Endothelial cell of umbilical vein (primary cell): ENCODE data around the gene PRKCB. TPM values are rescaled to one million over a fixed set of nuclear protein-coding genes. Genes with fewer than 3 reads are reported as not detected.

Source experiments
- BruUV-seq: library from RNA; stranded (reverse); fragments of 400-500 nt; replicated peaks from 2 replicates; lab custom pipeline; 2021; lab: Mats Ljungman, UMichigan
- CTCF ChIA-PET: fragments of 300-600, 350-600 bp; sonication (Branson Sonifier 250); formaldehyde crosslinking; loops from one replicate; lab custom pipeline; 2021; ENCODE audit warnings: antibody characterized with exemption, inconsistent platforms; lab: Charles Lee
- POLR2A ChIA-PET: fragments of 300-600, 350-600 bp; sonication (Branson Sonifier 250); formaldehyde crosslinking; loops from one replicate; lab custom pipeline; 2021; ENCODE audit warnings: antibody characterized with exemption, inconsistent platforms; lab: Charles Lee
- DNase-seq: peaks from one replicate; pipeline ENCODE4 v3.0.0-alpha.2; 2011; ENCODE audit warnings: low read depth, low spot score
- FAIRE-seq: peaks from 2 replicates; lab custom pipeline; 2011; peaks lifted over from hg19 to GRCh38; lab: Jason Lieb, UNC
- H2AFZ ChIP-seq: 2 replicates; pipeline ENCODE4 v1.6.0; 2012; ENCODE audit warnings: low read depth, low read length, control low read depth, inconsistent platforms
- H3K27ac ChIP-seq: 2 replicates; pipeline ENCODE4 v1.5.1; 2011; ENCODE audit warnings: low read depth, mild to moderate bottlenecking, control low read depth, low read length, moderate library complexity; ENCODE audit not compliant: insufficient read depth
- H3K27me3 ChIP-seq, 2 experiments: 2 replicates each; pipeline versions ENCODE4 v1.6.0 to v1.6.1; 2011; ENCODE audit warnings: low read length in 2 of 2, mixed read lengths in 1 of 2; ENCODE audit not compliant: control insufficient read depth in 2 of 2, insufficient read depth in 2 of 2
- H3K36me3 ChIP-seq, 2 experiments: 2 replicates in 1 of 2; 3 replicates in 1 of 2; pipeline ENCODE4 v1.5.1; 2011; ENCODE audit warnings: low read length in 2 of 2, mild to moderate bottlenecking in 1 of 2, moderate library complexity in 1 of 2; ENCODE audit not compliant: control insufficient read depth in 2 of 2, insufficient read depth in 2 of 2; ENCODE audit errors: extremely low read depth in 1 of 2
- H3K4me1 ChIP-seq: 3 replicates; pipeline ENCODE4 v1.5.1; 2011; ENCODE audit warnings: mild to moderate bottlenecking, low read length; ENCODE audit not compliant: control insufficient read depth, insufficient read depth; ENCODE audit errors: extremely low read depth
- H3K4me2 ChIP-seq: 2 replicates; pipeline ENCODE4 v1.6.1; 2011; ENCODE audit warnings: low read length, control low read depth, mixed read lengths; ENCODE audit not compliant: insufficient read depth
- H3K4me3 ChIP-seq, 3 experiments: fragments of 200-600 bp in 1 of 3; sonication (generic), shearing (Covaris generic) in 1 of 3; replicated peaks in 1 of 3; 2 replicates each; pipeline ENCODE4 v1.5.1; 2011 to 2016; ENCODE audit warnings: control low read depth in 3 of 3, low read length in 3 of 3, mild to moderate bottlenecking in 2 of 3, inconsistent platforms in 1 of 3, low read depth in 1 of 3, moderate library complexity in 1 of 3; ENCODE audit not compliant: insufficient read depth in 1 of 3
- H3K79me2 ChIP-seq: 2 replicates; pipeline ENCODE4 v1.6.0; 2012; ENCODE audit warnings: low read length, inconsistent platforms; ENCODE audit not compliant: control insufficient read depth, insufficient read depth
- H3K9ac ChIP-seq: replicated peaks from 2 replicates; pipeline ENCODE3; 2011; ENCODE audit warnings: low read length, control low read depth; ENCODE audit not compliant: insufficient read depth; ENCODE audit errors: extremely low read depth
- H3K9me1 ChIP-seq: replicated peaks from 3 replicates; pipeline ENCODE4 v1.6.0; 2011; ENCODE audit warnings: mild to moderate bottlenecking, low read length; ENCODE audit not compliant: control insufficient read depth, insufficient read depth; ENCODE audit errors: extremely low read depth
- H3K9me3 ChIP-seq: replicated peaks from 2 replicates; pipeline ENCODE4 v1.5.1; 2012; ENCODE audit warnings: low read length, inconsistent platforms; ENCODE audit not compliant: control insufficient read depth, insufficient read depth
- H4K20me1 ChIP-seq: replicated peaks from 2 replicates; pipeline ENCODE3; 2011; ENCODE audit warnings: mild to moderate bottlenecking, low read length; ENCODE audit not compliant: control insufficient read depth, insufficient read depth; ENCODE audit errors: extremely low read depth
- EZH2 ChIP-seq: IDR thresholded peaks from 2 replicates; pipeline ENCODE4 v1.6.1; 2012; ENCODE audit warnings: borderline replicate concordance, low read depth, mild to moderate bottlenecking, moderate library complexity, low read length, inconsistent platforms; ENCODE audit not compliant: severe bottlenecking
- FOS ChIP-seq: IDR thresholded peaks from 2 replicates; pipeline ENCODE4 v1.6.1; 2011; ENCODE audit warnings: mild to moderate bottlenecking, low read length, moderate library complexity, borderline replicate concordance; ENCODE audit not compliant: insufficient read depth
- GATA2 ChIP-seq: IDR thresholded peaks from 2 replicates; pipeline ENCODE4 v1.7.0; 2011; ENCODE audit warnings: low read depth, mild to moderate bottlenecking, moderate library complexity, mixed read lengths, low read length; ENCODE audit not compliant: insufficient read length, insufficient read depth
- JUN ChIP-seq: IDR thresholded peaks from 2 replicates; pipeline ENCODE4 v1.6.1; 2011; ENCODE audit warnings: borderline replicate concordance, low read depth; ENCODE audit not compliant: insufficient read length, insufficient read depth
- MYC ChIP-seq: IDR thresholded peaks from one replicate; pipeline ENCODE4 v1.6.1; 2011; ENCODE audit warnings: mild to moderate bottlenecking, low read depth, low read length
- POLR2A ChIP-seq: IDR thresholded peaks from 2 replicates; pipeline ENCODE4 v1.6.1; 2012; ENCODE audit warnings: low read depth, mild to moderate bottlenecking, control low read depth, low read length
- POLR2AphosphoS5 ChIP-seq: IDR thresholded peaks from 2 replicates; pipeline ENCODE4 v1.6.1; 2012; ENCODE audit warnings: low read depth, mild to moderate bottlenecking, control low read depth, low read length, moderate library complexity; ENCODE audit not compliant: insufficient read depth
- dilution Hi-C: fragments of 300-500 bp; cut with MboI; formaldehyde crosslinking; loops from one replicate; pipeline ENCODE4 v1.15.0; 2019; ENCODE audit warnings: low sequenced_read_pairs; ENCODE audit not compliant: extremely low pct_ligation_motif_present
- intact Hi-C: fragments of 100-400 bp; cut with micrococcal nuclease; formaldehyde crosslinking; loops from one replicate; pipeline ENCODE4 v1.10.0; 2022
- polyA plus RNA-seq, 4 experiments: library from polyadenylated mRNA; depleted of rRNA in 3 of 4; stranded (reverse) in 3 of 4; unstranded in 1 of 4; fragments of >200 nt; gene quantifications; 2 replicates each; pipeline versions ENCODE4 v1.2.1 to v1.2.3, GENCODE V29; 2011 to 2012; ENCODE audit warnings: missing spikeins in 1 of 4
- total RNA-seq: library from RNA; stranded (reverse); gene quantifications from 2 replicates; pipeline ENCODE4 v1.2.3, GENCODE V29; 2021
- TF ChIP-seq, protein P1 (sequence below), 2 donors: IDR thresholded peaks; 1 replicate in 1 of 2; 2 replicates in 1 of 2; pipeline ENCODE4 v1.5.1; 2011; ENCODE audit warnings: low read length in 2 of 2, mild to moderate bottlenecking in 2 of 2, moderate library complexity in 2 of 2, control low read depth in 1 of 2, inconsistent platforms in 1 of 2, low read depth in 1 of 2; ENCODE audit not compliant: insufficient read depth in 1 of 2; ENCODE audit errors: extremely low read depth in 1 of 2
- TF ChIP-seq, protein P2 (sequence below): IDR thresholded peaks from 2 replicates; pipeline ENCODE4 v1.6.1; 2011; ENCODE audit not compliant: insufficient read depth, insufficient read length

Gene PRKCB
- total and polyA plus RNA-seq, 2 donors (not counting 3 experiments of a cell fraction or from before 2014, with no cell fraction given) = 0.01 TPM; not detected in 1

DNA sequence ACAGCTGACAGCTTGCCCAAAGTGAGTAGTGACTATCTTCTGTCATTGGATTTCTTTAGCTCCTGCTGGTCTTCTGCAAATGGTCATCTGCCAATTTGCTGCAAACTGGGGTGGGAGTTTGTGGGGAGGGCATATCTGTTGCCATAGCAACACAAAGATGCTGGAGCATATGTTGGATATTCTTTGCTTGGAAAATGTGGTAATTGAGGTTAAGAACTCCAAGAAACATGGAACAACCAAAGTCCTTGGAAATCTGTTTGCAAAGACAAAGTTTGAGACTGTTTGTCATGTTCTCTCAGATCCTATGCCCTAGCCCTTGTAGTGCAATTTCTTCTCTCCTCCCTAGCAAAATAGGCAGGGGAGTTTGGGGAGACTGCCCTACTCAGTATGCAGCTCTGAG lies 155.3 kb downstream of the PRKCB start:
- no peaks in the 10 kb centered on the region for H3K27me3 ChIP-seq
- FAIRE-seq (no peak), DNase-seq (no peak)
- no peaks in the 10 kb centered on the region for H3K9me3 ChIP-seq
- intact Hi-C loops = no loop called here
- no peak overlapping the region for H3K4me3 ChIP-seq
- TF ChIP-seq POLR2A = no peak
- no peak for TF ChIP-seq GATA2
- TF ChIP-seq, protein P1, sequence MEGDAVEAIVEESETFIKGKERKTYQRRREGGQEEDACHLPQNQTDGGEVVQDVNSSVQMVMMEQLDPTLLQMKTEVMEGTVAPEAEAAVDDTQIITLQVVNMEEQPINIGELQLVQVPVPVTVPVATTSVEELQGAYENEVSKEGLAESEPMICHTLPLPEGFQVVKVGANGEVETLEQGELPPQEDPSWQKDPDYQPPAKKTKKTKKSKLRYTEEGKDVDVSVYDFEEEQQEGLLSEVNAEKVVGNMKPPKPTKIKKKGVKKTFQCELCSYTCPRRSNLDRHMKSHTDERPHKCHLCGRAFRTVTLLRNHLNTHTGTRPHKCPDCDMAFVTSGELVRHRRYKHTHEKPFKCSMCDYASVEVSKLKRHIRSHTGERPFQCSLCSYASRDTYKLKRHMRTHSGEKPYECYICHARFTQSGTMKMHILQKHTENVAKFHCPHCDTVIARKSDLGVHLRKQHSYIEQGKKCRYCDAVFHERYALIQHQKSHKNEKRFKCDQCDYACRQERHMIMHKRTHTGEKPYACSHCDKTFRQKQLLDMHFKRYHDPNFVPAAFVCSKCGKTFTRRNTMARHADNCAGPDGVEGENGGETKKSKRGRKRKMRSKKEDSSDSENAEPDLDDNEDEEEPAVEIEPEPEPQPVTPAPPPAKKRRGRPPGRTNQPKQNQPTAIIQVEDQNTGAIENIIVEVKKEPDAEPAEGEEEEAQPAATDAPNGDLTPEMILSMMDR (IDR thresholded peaks at IDR 0.05; ENCODE audit: extremely low read depth in 1 of 2, insufficient read depth in 1 of 2, low read depth in 1 of 2, low read length in 2 of 2) = no peak
- no peak for TF ChIP-seq JUN
- no peak for TF ChIP-seq EZH2
- TF ChIP-seq POLR2AphosphoS5 = no peak
- TF ChIP-seq FOS = no peak
- no peak for TF ChIP-seq MYC
- TF ChIP-seq, protein P2, sequence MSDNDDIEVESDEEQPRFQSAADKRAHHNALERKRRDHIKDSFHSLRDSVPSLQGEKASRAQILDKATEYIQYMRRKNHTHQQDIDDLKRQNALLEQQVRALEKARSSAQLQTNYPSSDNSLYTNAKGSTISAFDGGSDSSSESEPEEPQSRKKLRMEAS = no peak
- POLR2A ChIA-PET = no interaction called here
- CTCF ChIA-PET = interaction anchor here (1.8 kb wide), 1 partner anchor 19 kb away, joined by 5 read pairs; no protein-coding TSS in a partner anchor
- H3K27ac ChIP-seq = no peak overlapping the region
- no peak overlapping the region for H2AFZ ChIP-seq
- dilution Hi-C loops = no loop called here
- no peak overlapping the region for H3K4me2 ChIP-seq
- no peaks in the 10 kb centered on the region for H3K4me1 ChIP-seq
- no peaks in the 10 kb centered on the region for H4K20me1 ChIP-seq
- no peaks in the 10 kb centered on the region for H3K79me2 ChIP-seq
- no peak overlapping the region for H3K9ac ChIP-seq
- no peaks in the 10 kb centered on the region for H3K36me3 ChIP-seq
- BruUV-seq = no TSS peak
- no peaks in the 10 kb centered on the region for H3K9me1 ChIP-seq
